Endothelial cell of umbilical vein (primary cell): ENCODE data around the gene CCS. TPM values are rescaled to one million over a fixed set of nuclear protein-coding genes. Genes with fewer than 3 reads are reported as not detected.

Experiments
- BruUV-seq: library from RNA; stranded (reverse); fragments of 400-500 nt; replicated peaks from 2 replicates; lab custom pipeline; 2021; lab: Mats Ljungman, UMichigan
- CTCF ChIA-PET: fragments of 300-600, 350-600 bp; sonication (Branson Sonifier 250); formaldehyde crosslinking; loops from one replicate; lab custom pipeline; 2021; ENCODE audit warnings: antibody characterized with exemption, inconsistent platforms; lab: Charles Lee
- POLR2A ChIA-PET: fragments of 300-600, 350-600 bp; sonication (Branson Sonifier 250); formaldehyde crosslinking; loops from one replicate; lab custom pipeline; 2021; ENCODE audit warnings: antibody characterized with exemption, inconsistent platforms; lab: Charles Lee
- DNase-seq: peaks from one replicate; pipeline ENCODE4 v3.0.0-alpha.2; 2011; ENCODE audit warnings: low read depth, low spot score
- FAIRE-seq: peaks from 2 replicates; lab custom pipeline; 2011; peaks lifted over from hg19 to GRCh38; lab: Jason Lieb, UNC
- H2AFZ ChIP-seq: 2 replicates; pipeline ENCODE4 v1.6.0; 2012; ENCODE audit warnings: low read depth, low read length, control low read depth, inconsistent platforms
- H3K27ac ChIP-seq: 2 replicates; pipeline ENCODE4 v1.5.1; 2011; ENCODE audit warnings: low read depth, mild to moderate bottlenecking, control low read depth, low read length, moderate library complexity; ENCODE audit not compliant: insufficient read depth
- H3K27me3 ChIP-seq, 2 experiments: 2 replicates each; pipeline versions ENCODE4 v1.6.0 to v1.6.1; 2011; ENCODE audit warnings: low read length in 2 of 2, mixed read lengths in 1 of 2; ENCODE audit not compliant: control insufficient read depth in 2 of 2, insufficient read depth in 2 of 2
- H3K36me3 ChIP-seq, 2 experiments: 2 replicates in 1 of 2; 3 replicates in 1 of 2; pipeline ENCODE4 v1.5.1; 2011; ENCODE audit warnings: low read length in 2 of 2, mild to moderate bottlenecking in 1 of 2, moderate library complexity in 1 of 2; ENCODE audit not compliant: control insufficient read depth in 2 of 2, insufficient read depth in 2 of 2; ENCODE audit errors: extremely low read depth in 1 of 2
- H3K4me1 ChIP-seq: 3 replicates; pipeline ENCODE4 v1.5.1; 2011; ENCODE audit warnings: mild to moderate bottlenecking, low read length; ENCODE audit not compliant: control insufficient read depth, insufficient read depth; ENCODE audit errors: extremely low read depth
- H3K4me2 ChIP-seq: 2 replicates; pipeline ENCODE4 v1.6.1; 2011; ENCODE audit warnings: low read length, control low read depth, mixed read lengths; ENCODE audit not compliant: insufficient read depth
- H3K4me3 ChIP-seq, 3 experiments: fragments of 200-600 bp in 1 of 3; sonication (generic), shearing (Covaris generic) in 1 of 3; replicated peaks in 1 of 3; 2 replicates each; pipeline ENCODE4 v1.5.1; 2011 to 2016; ENCODE audit warnings: control low read depth in 3 of 3, low read length in 3 of 3, mild to moderate bottlenecking in 2 of 3, inconsistent platforms in 1 of 3, low read depth in 1 of 3, moderate library complexity in 1 of 3; ENCODE audit not compliant: insufficient read depth in 1 of 3
- H3K79me2 ChIP-seq: 2 replicates; pipeline ENCODE4 v1.6.0; 2012; ENCODE audit warnings: low read length, inconsistent platforms; ENCODE audit not compliant: control insufficient read depth, insufficient read depth
- H3K9ac ChIP-seq: replicated peaks from 2 replicates; pipeline ENCODE3; 2011; ENCODE audit warnings: low read length, control low read depth; ENCODE audit not compliant: insufficient read depth; ENCODE audit errors: extremely low read depth
- H3K9me1 ChIP-seq: replicated peaks from 3 replicates; pipeline ENCODE4 v1.6.0; 2011; ENCODE audit warnings: mild to moderate bottlenecking, low read length; ENCODE audit not compliant: control insufficient read depth, insufficient read depth; ENCODE audit errors: extremely low read depth
- H3K9me3 ChIP-seq: replicated peaks from 2 replicates; pipeline ENCODE4 v1.5.1; 2012; ENCODE audit warnings: low read length, inconsistent platforms; ENCODE audit not compliant: control insufficient read depth, insufficient read depth
- H4K20me1 ChIP-seq: replicated peaks from 2 replicates; pipeline ENCODE3; 2011; ENCODE audit warnings: mild to moderate bottlenecking, low read length; ENCODE audit not compliant: control insufficient read depth, insufficient read depth; ENCODE audit errors: extremely low read depth
- CTCF ChIP-seq, 2 donors: IDR thresholded peaks; 1 replicate in 1 of 2; 2 replicates in 1 of 2; pipeline ENCODE4 v1.5.1; 2011; ENCODE audit warnings: low read length in 2 of 2, mild to moderate bottlenecking in 2 of 2, moderate library complexity in 2 of 2, control low read depth in 1 of 2, inconsistent platforms in 1 of 2, low read depth in 1 of 2; ENCODE audit not compliant: insufficient read depth in 1 of 2; ENCODE audit errors: extremely low read depth in 1 of 2
- EZH2 ChIP-seq: IDR thresholded peaks from 2 replicates; pipeline ENCODE4 v1.6.1; 2012; ENCODE audit warnings: borderline replicate concordance, low read depth, mild to moderate bottlenecking, moderate library complexity, low read length, inconsistent platforms; ENCODE audit not compliant: severe bottlenecking
- FOS ChIP-seq: IDR thresholded peaks from 2 replicates; pipeline ENCODE4 v1.6.1; 2011; ENCODE audit warnings: mild to moderate bottlenecking, low read length, moderate library complexity, borderline replicate concordance; ENCODE audit not compliant: insufficient read depth
- GATA2 ChIP-seq: IDR thresholded peaks from 2 replicates; pipeline ENCODE4 v1.7.0; 2011; ENCODE audit warnings: low read depth, mild to moderate bottlenecking, moderate library complexity, mixed read lengths, low read length; ENCODE audit not compliant: insufficient read length, insufficient read depth
- JUN ChIP-seq: IDR thresholded peaks from 2 replicates; pipeline ENCODE4 v1.6.1; 2011; ENCODE audit warnings: borderline replicate concordance, low read depth; ENCODE audit not compliant: insufficient read length, insufficient read depth
- MAX ChIP-seq: IDR thresholded peaks from 2 replicates; pipeline ENCODE4 v1.6.1; 2011; ENCODE audit not compliant: insufficient read depth, insufficient read length
- MYC ChIP-seq: IDR thresholded peaks from one replicate; pipeline ENCODE4 v1.6.1; 2011; ENCODE audit warnings: mild to moderate bottlenecking, low read depth, low read length
- POLR2A ChIP-seq: IDR thresholded peaks from 2 replicates; pipeline ENCODE4 v1.6.1; 2012; ENCODE audit warnings: low read depth, mild to moderate bottlenecking, control low read depth, low read length
- POLR2AphosphoS5 ChIP-seq: IDR thresholded peaks from 2 replicates; pipeline ENCODE4 v1.6.1; 2012; ENCODE audit warnings: low read depth, mild to moderate bottlenecking, control low read depth, low read length, moderate library complexity; ENCODE audit not compliant: insufficient read depth
- dilution Hi-C: fragments of 300-500 bp; cut with MboI; formaldehyde crosslinking; loops from one replicate; pipeline ENCODE4 v1.15.0; 2019; ENCODE audit warnings: low sequenced_read_pairs; ENCODE audit not compliant: extremely low pct_ligation_motif_present
- intact Hi-C: fragments of 100-400 bp; cut with micrococcal nuclease; formaldehyde crosslinking; loops from one replicate; pipeline ENCODE4 v1.10.0; 2022
- polyA plus RNA-seq, 4 experiments: library from polyadenylated mRNA; depleted of rRNA in 3 of 4; stranded (reverse) in 3 of 4; unstranded in 1 of 4; fragments of >200 nt; gene quantifications; 2 replicates each; pipeline versions ENCODE4 v1.2.1 to v1.2.3, GENCODE V29; 2011 to 2012; ENCODE audit warnings: missing spikeins in 1 of 4
- total RNA-seq: library from RNA; stranded (reverse); gene quantifications from 2 replicates; pipeline ENCODE4 v1.2.3, GENCODE V29; 2021

The CCS gene
- total and polyA plus RNA-seq, 2 donors (not counting 3 experiments of a cell fraction or from before 2014, with no cell fraction given), result 38.7 to 39.0 TPM

- FAIRE-seq (peak; percentile 99), DNase-seq (peak; percentile 99)
- dilution Hi-C loops, result no loop called here
- peak within 1 kb of the TSS; percentile 68 for H3K9ac ChIP-seq
- peaks cover 10% of the 10 kb centered on the region for H4K20me1 ChIP-seq
- TF ChIP-seq POLR2A (peak; percentile 98), POLR2AphosphoS5 (peak; percentile 93), JUN (no peak)
- H3K4me3 ChIP-seq, result peak within 1 kb of the TSS; percentile 55 to 93 (median 75)
- H2AFZ ChIP-seq, result peak within 1 kb of the TSS; percentile 42
- H3K9me3 ChIP-seq, result no peaks in the 10 kb centered on the region
- no peaks in the 10 kb centered on the region for H3K9me1 ChIP-seq
- peaks cover 24% of the 10 kb centered on the region for H3K4me1 ChIP-seq
- H3K36me3 ChIP-seq, result no peaks in the 10 kb centered on the region
- H3K79me2 ChIP-seq, result peaks cover 49% of the 10 kb centered on the region
- intact Hi-C loops, result loop anchor here (1.0 kb wide), 4 partner anchors 22 to 70 kb away; partner anchors contain the start of genes ACTN3, CCDC87, CCS and RBM4
- H3K27me3 ChIP-seq, result no peaks in the 10 kb centered on the region
- H3K27ac ChIP-seq, result peak within 1 kb of the TSS; percentile 86
- POLR2A ChIA-PET, result interaction anchor here (0.5 to 2.0 kb wide), 12 partner anchors 10 to 71 kb away, joined by 3 to 26 read pairs (median 6); partner anchors contain the start of genes CTSF, RBM4, RBM4B and ZDHHC24
- H3K4me2 ChIP-seq, result peak within 1 kb of the TSS; percentile 94
- BruUV-seq, result no TSS peak
- CTCF ChIA-PET, result interaction anchor here (1.0 to 2.2 kb wide), 2 partner anchors 24 to 61 kb away, joined by 3 to 14 read pairs; partner anchors contain the start of genes CCDC87, CCS and RBM4B
Measured at GRCh38 chr11:66616379-66617154, 23.6 kb downstream of the CCS start, which contains the start of gene RBM14. Gene RBM14 (plus strand): TSS chr11:66616630. CDS start chr11:66616721, 91 bp downstream.

GRCh38 chr11:66617155-66617834 lies 24.3 kb downstream of the CCS start:
- no peaks in the 10 kb centered on the region for H3K27me3 ChIP-seq
- ChIA-PET POLR2A (interaction anchor here (0.5 to 2.0 kb wide), 11 partner anchors 10 to 72 kb away, joined by 3 to 26 read pairs (median 7); partner anchors contain the start of genes CTSF, RBM4, RBM4B and ZDHHC24), CTCF (interaction anchor here (1.0 to 2.2 kb wide), 4 partner anchors 21 to 61 kb away, joined by 4 to 14 read pairs (median 4); partner anchors contain the start of genes CCDC87, CCS and RBM4B)
- peak overlapping the region; percentile 68 for H3K9ac ChIP-seq
- no peaks in the 10 kb centered on the region for H3K36me3 ChIP-seq
- H3K79me2 ChIP-seq, result peaks cover 57% of the 10 kb centered on the region
- peak overlapping the region; percentile 94 for H3K4me2 ChIP-seq
- H3K9me3 ChIP-seq, result no peaks in the 10 kb centered on the region
- H3K4me3 ChIP-seq, result peak overlapping the region; percentile 55 to 93 (median 75)
- peaks cover 10% of the 10 kb centered on the region for H4K20me1 ChIP-seq
- H3K4me1 ChIP-seq, result peaks cover 24% of the 10 kb centered on the region
- intact Hi-C loops, result no loop called here
- TF ChIP-seq MAX, result no peak
- no peak for TF ChIP-seq EZH2
- no peak for TF ChIP-seq JUN
- TF ChIP-seq CTCF (IDR thresholded peaks at IDR 0.05; ENCODE audit: extremely low read depth in 1 of 2, insufficient read depth in 1 of 2, low read depth in 1 of 2, low read length in 2 of 2), result no peak
- TF ChIP-seq POLR2AphosphoS5, result no peak
- no peak for TF ChIP-seq POLR2A
- TF ChIP-seq GATA2, result no peak
- no peak for TF ChIP-seq MYC
- no peak for TF ChIP-seq FOS
- DNase-seq (no peak), FAIRE-seq (no peak)
- no peak overlapping the region for H2AFZ ChIP-seq
- H3K9me1 ChIP-seq, result no peaks in the 10 kb centered on the region
- dilution Hi-C loops, result no loop called here
- H3K27ac ChIP-seq, result peak overlapping the region; percentile 37
- BruUV-seq, result no TSS peak
